Breast epithelium (tissue), 4 donors: ENCODE results near the gene IL17C. TPM values are rescaled to one million over a fixed set of nuclear protein-coding genes. Genes with fewer than 3 reads are reported as not detected.

ENCODE experiments used
- DNase-seq, 2 donors: peaks; one replicate each; pipeline ENCODE4 v3.0.0-alpha.2; 2019; ENCODE audit warnings: low spot score in 2 of 2
- H3K27ac ChIP-seq, 2 donors: fragments of 200-600 bp; sonication (generic) in 1 of 2; one replicate each; pipeline ENCODE4 v1.5.1; 2016 to 2019; ENCODE audit warnings: mild to moderate bottlenecking in 1 of 2
- H3K27me3 ChIP-seq, 2 donors: fragments of 200-600 bp; sonication (generic) in 1 of 2; one replicate each; pipeline versions ENCODE4 v1.5.1 to v1.6.0; 2017 to 2019; ENCODE audit warnings: control low read depth in 1 of 2, mild to moderate bottlenecking in 1 of 2
- H3K36me3 ChIP-seq: fragments of 200-600 bp; one replicate; pipeline ENCODE4 v1.5.1; 2019
- H3K4me1 ChIP-seq, 2 donors: fragments of 200-600 bp; sonication (generic); one replicate each; pipeline ENCODE4 v1.5.1; 2016 to 2019; ENCODE audit warnings: control low read depth in 1 of 2
- H3K4me3 ChIP-seq, 3 donors: fragments of 200-600 bp; sonication (generic); 1 replicate in 2 of 3; 2 replicates in 1 of 3; pipeline ENCODE4 v1.5.1; 2016 to 2019; ENCODE audit warnings: mild to moderate bottlenecking in 3 of 3, moderate library complexity in 2 of 3
- H3K9me3 ChIP-seq, 2 donors: fragments of 200-600 bp; sonication (generic) in 1 of 2; one replicate each; pipeline ENCODE4 v1.5.1; 2016 to 2019; ENCODE audit warnings: control low read depth in 1 of 2
- CTCF ChIP-seq, 3 donors: fragments of 450-650 bp; IDR thresholded peaks; one replicate each; pipeline ENCODE4 v1.5.1; 2016 to 2017; ENCODE audit warnings: antibody characterized with exemption in 3 of 3, mild to moderate bottlenecking in 3 of 3, moderate library complexity in 3 of 3
- POLR2A ChIP-seq: fragments of 450-650 bp; IDR thresholded peaks from one replicate; pipeline ENCODE4 v1.6.1; 2016; ENCODE audit warnings: antibody characterized with exemption, mild to moderate bottlenecking, moderate library complexity
- POLR2AphosphoS5 ChIP-seq, 3 donors: sonication (generic); formaldehyde crosslinking; IDR thresholded peaks; one replicate each; pipeline ENCODE4 v1.6.1; 2017; ENCODE audit warnings: antibody characterized with exemption in 3 of 3
- intact Hi-C: fragments of 100-400 bp; cut with DNase I; formaldehyde crosslinking; loops from one replicate; pipeline ENCODE4 v1.15.1; 2023; ENCODE audit warnings: low total_unique reads
- total RNA-seq, 3 donors: library from RNA; depleted of rRNA; stranded (reverse); fragments of >200 nt; gene quantifications; one replicate each; pipeline ENCODE4 v1.1.0, GENCODE V29; 2016

The IL17C gene
- total RNA-seq, 3 donors from 2014 or later: not detected

GRCh38 chr16:88673716-88674379, 35.5 kb downstream of the IL17C start:
- no peaks in the 10 kb centered on the region for H3K36me3 ChIP-seq

GRCh38 chr16:88676502-88677242, 38.3 kb downstream of the IL17C start:
- no peak overlapping the region for H3K4me3 ChIP-seq
- no peak overlapping the region for H3K27ac ChIP-seq
- H3K9me3 ChIP-seq: no peaks in the 10 kb centered on the region
- peaks cover 4 to 36% of the 10 kb centered on the region in 2 donors for H3K27me3 ChIP-seq
- intact Hi-C loops: no loop called here
- H3K4me1 ChIP-seq: no peaks in the 10 kb centered on the region
- TF ChIP-seq POLR2AphosphoS5 (IDR thresholded peaks at IDR 0.05) (no peak), POLR2A (no peak), CTCF (IDR thresholded peaks at IDR 0.05) (no peak)
- no peak for DNase-seq
- H3K36me3 ChIP-seq: no peaks in the 10 kb centered on the region

More at GRCh38 chr16:88673716-88674379, 35.5 kb downstream of the IL17C start:
- no peaks in the 10 kb centered on the region for H3K4me1 ChIP-seq
- no peak overlapping the region for H3K4me3 ChIP-seq
- no peaks in the 10 kb centered on the region for H3K9me3 ChIP-seq
- intact Hi-C loops: no loop called here
- DNase-seq: no peak
- peaks cover 4 to 20% of the 10 kb centered on the region in 2 donors for H3K27me3 ChIP-seq
- TF ChIP-seq POLR2AphosphoS5 (IDR thresholded peaks at IDR 0.05) (no peak), POLR2A (no peak), CTCF (IDR thresholded peaks at IDR 0.05) (no peak)
- no peak overlapping the region for H3K27ac ChIP-seq

GRCh38 chr16:88677721-88678120, 39.3 kb downstream of the IL17C start:
- DNase-seq: no peak
- intact Hi-C loops: no loop called here
- no peaks in the 10 kb centered on the region for H3K36me3 ChIP-seq
- H3K4me3 ChIP-seq: no peak overlapping the region
- H3K27ac ChIP-seq: no peak overlapping the region
- H3K4me1 ChIP-seq: no peaks in the 10 kb centered on the region
- peaks cover 4 to 41% of the 10 kb centered on the region in 2 donors for H3K27me3 ChIP-seq
- TF ChIP-seq CTCF (IDR thresholded peaks at IDR 0.05) (no peak), POLR2A (no peak), POLR2AphosphoS5 (IDR thresholded peaks at IDR 0.05) (no peak)
- no peaks in the 10 kb centered on the region for H3K9me3 ChIP-seq

- intact Hi-C loops: no loop called here
- Histone ChIP-seq H3K36me3 (no peaks in the 10 kb centered on the region), H3K4me3 (no peak overlapping the region), H3K4me1 (no peaks in the 10 kb centered on the region), H3K27ac (no peak overlapping the region), H3K9me3 (no peaks in the 10 kb centered on the region), H3K27me3 (peaks cover 4 to 41% of the 10 kb centered on the region in 2 donors)
- TF ChIP-seq CTCF (IDR thresholded peaks at IDR 0.05) (no peak), POLR2A (no peak), POLR2AphosphoS5 (IDR thresholded peaks at IDR 0.05) (no peak)
- no peak for DNase-seq
These were observed 40.0 kb downstream of the IL17C start for GRCh38 chr16:88678224-88678979.
